Hepatocyte (in vitro differentiated cells): Measurements from ENCODE around the gene RAB11FIP2. TPM values are rescaled to one million over a fixed set of nuclear protein-coding genes. Genes with fewer than 3 reads are reported as not detected.

Source experiments
- DNase-seq: peaks from one replicate; pipeline ENCODE4 v3.0.0-alpha.2; 2016; ENCODE audit warnings: low spot score
- H2AFZ ChIP-seq: fragments of 200-600 bp; sonication (generic); 2 replicates; pipeline ENCODE4 v1.6.0; 2016; ENCODE audit warnings: antibody characterized with exemption, mild to moderate bottlenecking
- H3K27ac ChIP-seq: fragments of 200-600 bp; sonication (generic); 2 replicates; pipeline ENCODE4 v1.5.1; 2016; ENCODE audit warnings: mild to moderate bottlenecking
- H3K27me3 ChIP-seq: fragments of 200-600 bp; sonication (generic); 2 replicates; pipeline ENCODE4 v1.6.1; 2016
- H3K36me3 ChIP-seq: fragments of 200-600 bp; sonication (generic); replicated peaks from 2 replicates; pipeline ENCODE4 v1.5.1; 2016; ENCODE audit warnings: low read depth; ENCODE audit not compliant: insufficient read depth
- H3K4me1 ChIP-seq: fragments of 200-600 bp; sonication (generic); 2 replicates; pipeline ENCODE4 v1.5.1; 2016; ENCODE audit warnings: mild to moderate bottlenecking, moderate library complexity; ENCODE audit not compliant: insufficient read depth
- H3K4me2 ChIP-seq: fragments of 200-600 bp; sonication (generic); 2 replicates; pipeline ENCODE4 v1.6.0; 2016
- H3K4me3 ChIP-seq: fragments of 200-600 bp; sonication (generic); 2 replicates; pipeline ENCODE4 v1.5.1; 2016; ENCODE audit warnings: mild to moderate bottlenecking
- H3K79me2 ChIP-seq: fragments of 200-600 bp; sonication (generic); 2 replicates; pipeline ENCODE4 v1.6.0; 2017; ENCODE audit warnings: mild to moderate bottlenecking
- H3K9me2 ChIP-seq: fragments of 200-600 bp; sonication (generic); replicated peaks from 2 replicates; pipeline ENCODE4 v1.6.0; 2017; ENCODE audit warnings: mild to moderate bottlenecking; ENCODE audit not compliant: insufficient read depth
- H3K9me3 ChIP-seq: fragments of 200-600 bp; sonication (generic); 2 replicates; pipeline ENCODE4 v1.5.1; 2016; ENCODE audit warnings: low read depth, mild to moderate bottlenecking
- H4K20me1 ChIP-seq: fragments of 200-600 bp; sonication (generic); 2 replicates; pipeline ENCODE4 v1.6.0; 2016; ENCODE audit warnings: mild to moderate bottlenecking; ENCODE audit not compliant: insufficient read depth, poor library complexity, severe bottlenecking
- CTCF ChIP-seq: fragments of 200-600 bp; sonication (generic); IDR thresholded peaks from 2 replicates; pipeline ENCODE4 v1.5.1; 2016; ENCODE audit warnings: antibody characterized with exemption, mild to moderate bottlenecking; ENCODE audit not compliant: poor library complexity
- EZH2 ChIP-seq: fragments of 200-600 bp; sonication (generic); IDR thresholded peaks from 2 replicates; pipeline ENCODE4 v1.6.1; 2016; ENCODE audit warnings: antibody characterized with exemption, mild to moderate bottlenecking, borderline replicate concordance
- EZH2phosphoT487 ChIP-seq: fragments of 200-600 bp; sonication (generic); IDR thresholded peaks from one replicate; pipeline ENCODE4 v1.6.1; 2018; ENCODE audit warnings: antibody characterized with exemption, mild to moderate bottlenecking, low read depth, moderate library complexity; ENCODE audit not compliant: unreplicated experiment, severe bottlenecking
- WGBS: methylation state at CpG from one replicate; pipeline ENCODE4 v1.1.6; 2016; ENCODE audit warnings: low lambda C conversion rate; ENCODE audit errors: missing lambda C conversion rate; 5-methylcytosine and 5-hydroxymethylcytosine counted together
- polyA plus RNA-seq: library from polyadenylated mRNA; unstranded; fragments of >200 nt; fragmentation: Nextera tagmentation; extraction: Ambion mirVana; gene quantifications from 2 replicates; pipeline ENCODE4 v1.2.1, GENCODE V29; 2016
- total RNA-seq: library from RNA; depleted of rRNA; stranded (reverse); fragments of >200 nt; gene quantifications from 2 replicates; pipeline ENCODE4 v1.2.3, GENCODE V29; 2014

RAB11FIP2 gene
- total and polyA plus RNA-seq, 2 experiments from 2014 or later, result 9.7 to 32.5 TPM

DNA sequence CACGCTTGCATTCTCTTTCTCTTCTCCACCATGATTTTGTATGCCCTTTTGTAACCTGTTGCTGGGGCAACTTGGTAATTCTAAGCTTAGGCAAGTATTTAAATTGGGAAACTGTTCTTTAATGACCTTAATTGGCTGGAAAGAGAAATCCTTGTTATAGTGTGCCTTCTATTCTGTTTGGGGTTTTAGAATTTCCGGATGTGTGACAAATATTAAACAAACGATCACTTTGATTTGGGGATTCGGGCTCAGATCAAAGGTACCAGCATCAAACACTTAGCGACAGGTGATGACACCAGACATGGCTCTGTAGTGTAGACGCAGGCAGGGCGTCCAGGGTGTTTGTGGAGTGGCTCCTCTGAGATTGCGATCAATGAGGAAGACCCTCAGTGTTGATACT is 55.0 kb downstream of the RAB11FIP2 start:
- Histone ChIP-seq H3K4me3 (no peak overlapping the region), H4K20me1 (no peaks in the 10 kb centered on the region), H3K27me3 (peaks cover 3% of the 10 kb centered on the region), H3K4me1 (no peaks in the 10 kb centered on the region), H3K27ac (no peak overlapping the region), H2AFZ (no peak overlapping the region), H3K36me3 (no peaks in the 10 kb centered on the region), H3K9me3 (no peaks in the 10 kb centered on the region), H3K79me2 (no peaks in the 10 kb centered on the region), H3K9me2 (no peaks in the 10 kb centered on the region), H3K4me2 (no peak overlapping the region)
- 93% methylated on average over 8 of the region's 8 CpGs for WGBS
- TF ChIP-seq EZH2 (no peak), EZH2phosphoT487 (no peak), CTCF (no peak)
- DNase-seq, result no peak

- H3K4me3 ChIP-seq, result no peak overlapping the region
- H4K20me1 ChIP-seq, result no peaks in the 10 kb centered on the region
- no peak overlapping the region for H3K27ac ChIP-seq
- H3K36me3 ChIP-seq, result no peaks in the 10 kb centered on the region
- no peak overlapping the region for H3K4me2 ChIP-seq
- TF ChIP-seq CTCF (no peak), EZH2 (no peak), EZH2phosphoT487 (no peak)
- no peak for DNase-seq
- no peaks in the 10 kb centered on the region for H3K9me3 ChIP-seq
- no peaks in the 10 kb centered on the region for H3K4me1 ChIP-seq
- peaks cover 3% of the 10 kb centered on the region for H3K27me3 ChIP-seq
- 83% methylated on average over 4 of the region's 4 CpGs for whole genome bisulfite sequencing
- no peak overlapping the region for H2AFZ ChIP-seq
- H3K79me2 ChIP-seq, result no peaks in the 10 kb centered on the region
- H3K9me2 ChIP-seq, result no peaks in the 10 kb centered on the region
Observed at GRCh38 chr10:117989962-117990361, 56.8 kb downstream of the RAB11FIP2 start.

DNA sequence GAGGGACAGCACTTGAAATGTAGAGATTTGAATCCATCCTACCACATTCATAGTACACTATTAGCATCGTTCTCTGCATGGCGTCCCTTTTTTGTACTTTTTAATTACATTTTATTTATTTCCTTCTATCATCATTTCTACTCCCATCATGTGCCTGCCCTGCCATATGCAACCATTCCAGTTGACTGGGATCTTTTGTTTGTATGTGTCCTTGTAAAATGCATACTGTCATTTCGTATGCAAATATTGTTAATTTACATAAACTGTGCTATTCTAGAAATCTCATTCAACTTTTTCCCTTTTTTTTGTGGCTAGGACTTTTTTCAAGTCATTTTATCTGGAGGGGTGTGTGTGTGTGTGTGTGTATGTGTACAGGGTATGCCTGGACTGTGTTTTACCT is 57.9 kb downstream of the RAB11FIP2 start:
- Histone ChIP-seq H3K27me3 (peaks cover 3% of the 10 kb centered on the region), H3K4me2 (no peak overlapping the region), H3K27ac (no peak overlapping the region), H4K20me1 (no peaks in the 10 kb centered on the region), H2AFZ (no peak overlapping the region), H3K79me2 (no peaks in the 10 kb centered on the region), H3K4me3 (no peak overlapping the region), H3K4me1 (no peaks in the 10 kb centered on the region), H3K9me3 (no peaks in the 10 kb centered on the region), H3K36me3 (no peaks in the 10 kb centered on the region), H3K9me2 (no peaks in the 10 kb centered on the region)
- 67% methylated on average over 3 of the region's 3 CpGs for WGBS
- TF ChIP-seq CTCF, result no peak
- no peak for TF ChIP-seq EZH2
- TF ChIP-seq EZH2phosphoT487, result no peak
- DNase-seq, result no peak

- no peaks in the 10 kb centered on the region for H3K9me3 ChIP-seq
- no peak overlapping the region for H2AFZ ChIP-seq
- no peak overlapping the region for H3K4me3 ChIP-seq
- no peaks in the 10 kb centered on the region for H4K20me1 ChIP-seq
- no peak overlapping the region for H3K4me2 ChIP-seq
- no peak for DNase-seq
- no peaks in the 10 kb centered on the region for H3K36me3 ChIP-seq
- H3K27ac ChIP-seq, result no peak overlapping the region
- no peaks in the 10 kb centered on the region for H3K4me1 ChIP-seq
- H3K9me2 ChIP-seq, result no peaks in the 10 kb centered on the region
- no peaks in the 10 kb centered on the region for H3K79me2 ChIP-seq
- TF ChIP-seq CTCF (no peak), EZH2phosphoT487 (no peak), EZH2 (no peak)
- H3K27me3 ChIP-seq, result peaks cover 3% of the 10 kb centered on the region
Observed at GRCh38 chr10:117987244-117987909, 59.4 kb downstream of the RAB11FIP2 start.
